ENCODE results near the gene SULT4A1.

- TF ChIP-seq PATZ1 (CRISPR knock-in tag; IDR thresholded peaks at IDR 0.05; ENCODE audit: borderline replicate concordance) (no peak), GLIS3 (CRISPR knock-in tag; IDR thresholded peaks at IDR 0.05) (no peak), ZFP3 (CRISPR knock-in tag; IDR thresholded peaks at IDR 0.05) (no peak), ZNF565 (CRISPR knock-in tag; conservative IDR thresholded peaks at IDR 0.05; ENCODE audit: low read depth) (no peak), POU6F1 (CRISPR knock-in tag; IDR thresholded peaks at IDR 0.05; ENCODE audit: borderline replicate concordance, low read depth) (no peak), ZNF8 (CRISPR knock-in tag; IDR thresholded peaks at IDR 0.05) (no peak), ZNF70 (CRISPR knock-in tag; IDR thresholded peaks at IDR 0.05) (no peak), RARB (CRISPR knock-in tag; IDR thresholded peaks at IDR 0.05) (no peak), PPARA (CRISPR knock-in tag; IDR thresholded peaks at IDR 0.05; ENCODE audit: borderline replicate concordance) (no peak)
These were observed 16.3 kb downstream of the SULT4A1 start for GRCh38 chr22:43845981-43846380.
